Measurements from ENCODE around the gene PTPRT. TPM values are rescaled to one million over a fixed set of nuclear protein-coding genes. Genes with fewer than 3 reads are reported as not detected.

The PTPRT gene
- polyA plus RNA-seq, 4 donors, result 0.07 to 0.58 (median 0.27) TPM; not detected in 1

DNA sequence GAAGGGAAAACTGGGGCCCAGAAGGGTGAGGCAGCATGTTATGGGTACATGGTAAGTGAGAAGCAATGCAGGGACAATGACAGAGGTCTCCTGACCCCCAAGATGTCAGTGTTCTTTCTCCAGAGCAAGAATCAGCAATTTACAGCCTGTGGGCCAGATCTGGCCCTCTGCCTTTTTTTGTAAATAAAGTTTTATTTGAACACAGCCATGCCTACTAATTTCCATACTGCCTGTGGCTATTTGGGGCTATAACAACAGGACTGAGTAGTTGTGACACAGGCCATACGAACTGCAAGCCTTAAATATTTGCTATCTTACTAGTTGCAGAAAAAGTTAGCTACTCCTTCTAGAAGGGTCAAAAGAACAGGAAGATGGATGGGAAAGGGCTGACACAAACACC, 52.5 kb downstream of the PTPRT start:
- Histone ChIP-seq H3K9me3 (ENCODE audit: control insufficient read depth in 2 of 2, insufficient read depth in 1 of 2, low read depth in 1 of 2, low read length in 1 of 2) (no peaks in the 10 kb centered on the region), H3K4me3 (ENCODE audit: low read depth in 1 of 3, low read length in 3 of 3) (no peak overlapping the region), H3K4me1 (ENCODE audit: control insufficient read depth in 3 of 3, insufficient read depth in 2 of 3, low read depth in 1 of 3, low read length in 2 of 3) (no peaks in the 10 kb centered on the region), H3K27ac (ENCODE audit: low read depth in 1 of 3, low read length in 2 of 3) (no peak overlapping the region), H3K27me3 (ENCODE audit: control insufficient read depth in 3 of 3, insufficient read depth in 3 of 3, low read length in 3 of 3) (peaks cover 0 to 3% (median 0%) of the 10 kb centered on the region in 3 donors), H3K36me3 (ENCODE audit: control insufficient read depth in 3 of 3, insufficient read depth in 2 of 3, low read depth in 1 of 3, low read length in 3 of 3) (no peaks in the 10 kb centered on the region)
- FAIRE-seq, result no peak
- 81 to 92% (median 88%) methylated on average over 1 of the region's 1 CpG for WGBS, 3 donors
- DNase-seq, result no peak

DNA sequence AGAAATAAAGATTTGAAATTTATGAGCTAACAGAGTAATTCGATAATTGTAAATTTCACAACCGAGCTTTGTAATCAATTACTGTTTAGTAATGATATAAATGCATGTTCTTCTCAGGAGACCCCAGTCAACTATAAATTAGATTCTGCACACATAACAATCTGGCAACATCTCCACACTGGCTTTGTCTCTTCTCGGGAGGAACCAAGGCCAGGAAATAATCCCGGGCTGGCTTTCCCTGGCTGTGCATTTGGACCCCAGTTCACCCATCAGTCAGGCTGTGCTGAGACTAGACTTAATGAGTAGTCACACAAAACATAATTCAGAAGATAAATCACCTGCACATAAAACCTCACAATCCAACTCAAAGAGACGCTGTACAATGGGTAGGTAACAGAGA, 65.5 kb downstream of the PTPRT start:
- H3K9me3 ChIP-seq (ENCODE audit: control insufficient read depth in 2 of 2, insufficient read depth in 1 of 2, low read depth in 1 of 2, low read length in 1 of 2), result no peaks in the 10 kb centered on the region
- no peak overlapping the region for H3K27ac ChIP-seq (ENCODE audit: low read depth in 1 of 3, low read length in 2 of 3)
- 75 to 87% (median 85%) methylated on average over 5 of the region's 5 CpGs for WGBS, 3 donors
- FAIRE-seq (no peak), DNase-seq (no peak)
- no peaks in the 10 kb centered on the region for H3K27me3 ChIP-seq (ENCODE audit: control insufficient read depth in 3 of 3, insufficient read depth in 3 of 3, low read length in 3 of 3)
- no peaks in the 10 kb centered on the region for H3K4me1 ChIP-seq (ENCODE audit: control insufficient read depth in 3 of 3, insufficient read depth in 2 of 3, low read depth in 1 of 3, low read length in 2 of 3)
- H3K4me3 ChIP-seq (ENCODE audit: low read depth in 1 of 3, low read length in 3 of 3), result no peak overlapping the region
- no peaks in the 10 kb centered on the region for H3K36me3 ChIP-seq (ENCODE audit: control insufficient read depth in 3 of 3, insufficient read depth in 2 of 3, low read depth in 1 of 3, low read length in 3 of 3)

DNA sequence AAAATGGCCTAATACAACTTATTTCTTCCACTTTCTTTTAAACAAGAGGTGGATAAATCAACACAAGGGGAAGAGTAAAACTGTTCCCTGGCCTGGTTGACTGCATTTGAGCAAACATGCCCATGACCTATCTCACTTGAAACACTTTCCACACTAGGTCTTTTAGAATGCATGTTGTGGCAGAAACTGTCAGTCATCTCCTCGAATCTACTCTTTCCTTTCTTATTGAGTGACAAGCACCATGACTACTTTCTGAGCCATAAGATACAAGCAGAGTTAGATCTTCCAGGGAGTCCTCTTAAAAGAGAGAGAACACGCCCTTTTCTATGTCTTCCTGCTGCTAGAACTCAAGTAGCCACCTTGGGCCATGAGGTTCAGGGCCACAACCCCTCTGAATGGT, 66.5 kb downstream of the PTPRT start:
- Histone ChIP-seq H3K4me3 (ENCODE audit: low read depth in 1 of 3, low read length in 3 of 3) (no peak overlapping the region), H3K36me3 (ENCODE audit: control insufficient read depth in 3 of 3, insufficient read depth in 2 of 3, low read depth in 1 of 3, low read length in 3 of 3) (no peaks in the 10 kb centered on the region), H3K27me3 (ENCODE audit: control insufficient read depth in 3 of 3, insufficient read depth in 3 of 3, low read length in 3 of 3) (no peaks in the 10 kb centered on the region), H3K4me1 (ENCODE audit: control insufficient read depth in 3 of 3, insufficient read depth in 2 of 3, low read depth in 1 of 3, low read length in 2 of 3) (no peaks in the 10 kb centered on the region), H3K9me3 (ENCODE audit: control insufficient read depth in 2 of 2, insufficient read depth in 1 of 2, low read depth in 1 of 2, low read length in 1 of 2) (no peaks in the 10 kb centered on the region), H3K27ac (ENCODE audit: low read depth in 1 of 3, low read length in 2 of 3) (no peak overlapping the region)
- FAIRE-seq (no peak), DNase-seq (no peak)
- WGBS, 3 donors, result 42 to 69% (median 59%) methylated on average over 2 of the region's 2 CpGs

DNA sequence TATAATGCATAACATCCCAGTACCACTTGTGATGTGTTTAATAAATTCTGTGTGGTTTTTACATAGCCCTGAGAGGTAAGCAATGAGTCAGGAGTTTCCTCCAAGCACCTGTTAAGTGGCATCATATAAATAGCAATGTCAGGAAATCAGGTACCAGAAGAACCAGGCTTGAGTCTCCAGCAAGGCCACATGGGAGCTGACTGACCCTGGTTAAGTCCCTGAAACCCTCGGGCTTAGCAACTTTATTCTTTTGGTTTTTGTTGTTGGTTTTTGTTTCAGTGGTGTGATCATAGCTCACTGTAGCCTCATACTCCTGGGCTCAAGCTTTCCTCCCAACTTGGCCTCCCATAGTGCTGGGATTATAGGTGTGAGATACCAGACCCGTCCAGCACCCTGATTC, 70.0 kb downstream of the PTPRT start:
- DNase-seq (no peak), FAIRE-seq (no peak)
- Histone ChIP-seq H3K9me3 (ENCODE audit: control insufficient read depth in 2 of 2, insufficient read depth in 1 of 2, low read depth in 1 of 2, low read length in 1 of 2) (no peaks in the 10 kb centered on the region), H3K27ac (ENCODE audit: low read depth in 1 of 3, low read length in 2 of 3) (no peak overlapping the region), H3K27me3 (ENCODE audit: control insufficient read depth in 3 of 3, insufficient read depth in 3 of 3, low read length in 3 of 3) (no peaks in the 10 kb centered on the region), H3K4me1 (ENCODE audit: control insufficient read depth in 3 of 3, insufficient read depth in 2 of 3, low read depth in 1 of 3, low read length in 2 of 3) (no peaks in the 10 kb centered on the region), H3K36me3 (ENCODE audit: control insufficient read depth in 3 of 3, insufficient read depth in 2 of 3, low read depth in 1 of 3, low read length in 3 of 3) (no peaks in the 10 kb centered on the region), H3K4me3 (ENCODE audit: low read depth in 1 of 3, low read length in 3 of 3) (no peak overlapping the region)
- WGBS, 3 donors, result 73 to 82% (median 73%) methylated on average over 2 of the region's 2 CpGs

DNA sequence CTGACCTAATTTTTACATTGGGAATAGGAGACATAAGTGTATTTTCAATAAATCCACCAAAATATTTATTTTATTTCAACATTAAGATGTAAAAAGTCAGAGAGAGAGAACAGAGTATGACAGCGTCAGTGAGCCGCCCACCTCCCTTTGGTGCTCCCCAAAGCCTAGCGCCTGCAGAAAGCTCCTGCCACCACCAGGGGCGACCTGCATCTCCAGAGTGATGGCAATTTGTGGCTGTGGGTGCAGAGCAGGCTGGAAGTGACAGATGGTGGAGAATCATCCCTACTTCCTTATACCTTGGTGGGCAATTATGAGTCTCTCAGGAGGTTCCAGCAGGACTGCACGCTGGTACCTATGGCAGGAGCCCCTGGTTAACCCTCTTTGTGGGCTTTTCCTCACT, 87.3 kb downstream of the PTPRT start:
- Histone ChIP-seq H3K27ac (ENCODE audit: low read depth in 1 of 3, low read length in 2 of 3) (no peak overlapping the region), H3K4me3 (ENCODE audit: low read depth in 1 of 3, low read length in 3 of 3) (no peak overlapping the region), H3K36me3 (ENCODE audit: control insufficient read depth in 3 of 3, insufficient read depth in 2 of 3, low read depth in 1 of 3, low read length in 3 of 3) (no peaks in the 10 kb centered on the region), H3K27me3 (ENCODE audit: control insufficient read depth in 3 of 3, insufficient read depth in 3 of 3, low read length in 3 of 3) (no peaks in the 10 kb centered on the region), H3K9me3 (ENCODE audit: control insufficient read depth in 2 of 2, insufficient read depth in 1 of 2, low read depth in 1 of 2, low read length in 1 of 2) (no peaks in the 10 kb centered on the region), H3K4me1 (ENCODE audit: control insufficient read depth in 3 of 3, insufficient read depth in 2 of 3, low read depth in 1 of 3, low read length in 2 of 3) (no peaks in the 10 kb centered on the region)
- no peak for DNase-seq
- FAIRE-seq, result no peak
- WGBS, 3 donors, result 54 to 57% (median 57%) methylated on average over 5 of the region's 5 CpGs

DNA sequence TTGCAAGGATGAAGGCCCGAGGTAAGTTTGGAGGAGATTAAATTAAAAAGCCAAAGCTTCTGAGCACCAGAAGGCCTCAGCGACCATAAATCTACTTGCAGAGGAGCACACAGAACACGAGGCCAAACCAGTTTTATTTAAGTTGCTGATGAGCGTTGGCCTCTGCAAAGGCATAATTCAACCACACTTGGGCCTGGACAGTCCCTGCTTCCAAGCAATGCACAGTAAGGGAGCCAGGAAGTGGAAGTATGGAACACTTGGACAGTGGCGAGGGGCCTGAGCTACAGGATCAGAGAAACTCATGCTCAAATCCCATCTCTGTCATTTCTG, 92.8 kb downstream of the PTPRT start:
- H3K4me3 ChIP-seq (ENCODE audit: low read depth in 1 of 3, low read length in 3 of 3), result no peak overlapping the region
- no peaks in the 10 kb centered on the region for H3K36me3 ChIP-seq (ENCODE audit: control insufficient read depth in 3 of 3, insufficient read depth in 2 of 3, low read depth in 1 of 3, low read length in 3 of 3)
- no peak overlapping the region for H3K27ac ChIP-seq (ENCODE audit: low read depth in 1 of 3, low read length in 2 of 3)
- whole genome bisulfite sequencing, 3 donors, result 69 to 73% (median 69%) methylated on average over 5 of the region's 5 CpGs
- H3K4me1 ChIP-seq (ENCODE audit: control insufficient read depth in 3 of 3, insufficient read depth in 2 of 3, low read depth in 1 of 3, low read length in 2 of 3), result no peaks in the 10 kb centered on the region
- DNase-seq (no peak), FAIRE-seq (no peak)
- no peaks in the 10 kb centered on the region for H3K9me3 ChIP-seq (ENCODE audit: control insufficient read depth in 2 of 2, insufficient read depth in 1 of 2, low read depth in 1 of 2, low read length in 1 of 2)
- no peaks in the 10 kb centered on the region for H3K27me3 ChIP-seq (ENCODE audit: control insufficient read depth in 3 of 3, insufficient read depth in 3 of 3, low read length in 3 of 3)

DNA sequence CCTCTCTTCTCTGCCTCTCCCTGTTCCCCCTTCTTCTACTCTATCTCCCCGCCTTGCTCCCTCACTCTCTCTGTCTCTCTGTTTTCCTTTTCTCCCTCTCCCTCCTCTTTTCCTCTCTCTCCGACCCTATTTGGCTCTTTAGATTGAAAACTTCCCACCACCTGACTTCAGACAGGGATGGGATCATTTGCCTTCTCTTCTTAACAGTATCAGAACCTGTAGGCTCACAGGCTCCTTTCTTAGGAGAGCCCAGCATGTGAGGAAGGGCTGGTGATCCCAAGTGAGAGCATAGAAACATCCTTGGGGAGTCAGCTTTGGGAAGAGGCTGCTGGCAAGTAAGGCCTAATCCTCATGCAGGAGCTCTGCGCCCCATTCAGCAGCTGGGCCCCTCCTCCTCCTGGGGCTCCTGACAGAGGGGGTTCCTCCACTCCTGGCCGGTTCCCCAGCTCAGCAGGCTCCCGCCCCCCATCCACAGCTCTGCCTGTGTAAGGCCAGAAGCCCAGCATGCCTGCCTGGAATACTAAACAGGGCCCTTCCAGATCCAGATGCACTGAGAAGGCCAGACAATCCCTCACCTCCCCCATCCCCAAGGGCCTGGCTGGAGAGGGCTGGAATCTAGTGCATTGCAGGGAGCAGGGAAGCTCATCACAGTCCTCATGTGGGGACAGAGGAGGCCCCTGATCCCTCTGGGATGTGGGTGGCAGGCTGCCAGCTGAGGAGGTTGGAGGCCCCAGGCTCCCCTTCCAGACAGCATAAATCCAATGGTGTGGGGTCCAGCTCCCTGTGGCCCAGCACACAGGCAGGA, 93.4 kb downstream of the PTPRT start:
- Histone ChIP-seq H3K27me3 (ENCODE audit: control insufficient read depth in 3 of 3, insufficient read depth in 3 of 3, low read length in 3 of 3) (no peaks in the 10 kb centered on the region), H3K27ac (ENCODE audit: low read depth in 1 of 3, low read length in 2 of 3) (no peak overlapping the region), H3K4me1 (ENCODE audit: control insufficient read depth in 3 of 3, insufficient read depth in 2 of 3, low read depth in 1 of 3, low read length in 2 of 3) (no peaks in the 10 kb centered on the region), H3K9me3 (ENCODE audit: control insufficient read depth in 2 of 2, insufficient read depth in 1 of 2, low read depth in 1 of 2, low read length in 1 of 2) (no peaks in the 10 kb centered on the region), H3K4me3 (ENCODE audit: low read depth in 1 of 3, low read length in 3 of 3) (no peak overlapping the region), H3K36me3 (ENCODE audit: control insufficient read depth in 3 of 3, insufficient read depth in 2 of 3, low read depth in 1 of 3, low read length in 3 of 3) (no peaks in the 10 kb centered on the region)
- WGBS, 3 donors, result 52 to 54% (median 54%) methylated on average over 5 of the region's 5 CpGs
- DNase-seq, result peak in 1 of 2 donors; percentile 4
- no peak for FAIRE-seq

DNA sequence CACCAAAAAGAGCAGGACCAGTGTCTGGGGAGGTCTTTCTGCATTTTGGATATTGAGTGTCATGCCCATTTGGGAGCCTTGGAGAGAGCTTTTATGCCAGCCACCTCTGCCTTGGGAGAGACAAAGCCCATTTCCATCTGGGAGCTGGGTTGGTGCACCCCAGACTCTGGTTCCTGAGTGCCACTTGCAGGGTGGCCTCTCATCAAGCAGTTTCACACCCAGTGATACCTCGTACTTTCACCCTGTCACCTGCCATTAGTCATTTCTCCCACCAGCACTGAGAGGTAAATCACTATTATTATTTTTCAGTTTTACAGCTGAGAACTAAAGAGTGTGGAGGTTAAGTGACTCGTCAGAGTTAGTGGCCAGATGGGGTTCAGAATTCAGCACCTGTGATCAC, 94.7 kb downstream of the PTPRT start:
- H3K9me3 ChIP-seq (ENCODE audit: control insufficient read depth in 2 of 2, insufficient read depth in 1 of 2, low read depth in 1 of 2, low read length in 1 of 2), result no peaks in the 10 kb centered on the region
- H3K27me3 ChIP-seq (ENCODE audit: control insufficient read depth in 3 of 3, insufficient read depth in 3 of 3, low read length in 3 of 3), result no peaks in the 10 kb centered on the region
- no peaks in the 10 kb centered on the region for H3K4me1 ChIP-seq (ENCODE audit: control insufficient read depth in 3 of 3, insufficient read depth in 2 of 3, low read depth in 1 of 3, low read length in 2 of 3)
- H3K27ac ChIP-seq (ENCODE audit: low read depth in 1 of 3, low read length in 2 of 3), result no peak overlapping the region
- 8 to 45% (median 30%) methylated on average over 2 of the region's 2 CpGs for WGBS, 3 donors
- H3K4me3 ChIP-seq (ENCODE audit: low read depth in 1 of 3, low read length in 3 of 3), result no peak overlapping the region
- FAIRE-seq (no peak), DNase-seq (no peak)
- no peaks in the 10 kb centered on the region for H3K36me3 ChIP-seq (ENCODE audit: control insufficient read depth in 3 of 3, insufficient read depth in 2 of 3, low read depth in 1 of 3, low read length in 3 of 3)
